HL-60 (cell line): ENCODE measurements around the gene COPS6.
A peak's percentile ranks its signal among the peaks of the same experiment; 100 is the strongest.

ENCODE experiments used
- DNase-seq, 2 experiments: peaks; one replicate each; pipeline ENCODE4 v3.0.0-alpha.2; 2010 to 2020; ENCODE audit warnings: low read depth in 1 of 2, low spot score in 1 of 2
- H3K27ac ChIP-seq: fragments of 250-450 bp; sonication (Bioruptor Pico); replicated peaks from 2 replicates; pipeline ENCODE4 v1.5.1; 2020; ENCODE audit warnings: mild to moderate bottlenecking, moderate library complexity
- H3K27me3 ChIP-seq: fragments of 250-450 bp; sonication (Bioruptor Pico); 2 replicates; pipeline ENCODE4 v1.5.1; 2021; ENCODE audit warnings: mild to moderate bottlenecking, moderate library complexity; ENCODE audit not compliant: insufficient read depth, poor library complexity, severe bottlenecking
- H3K4me3 ChIP-seq: replicated peaks from 2 replicates; pipeline ENCODE4 v1.5.1; 2011; ENCODE audit warnings: mild to moderate bottlenecking, control low read depth, low read length; ENCODE audit not compliant: insufficient read depth
- CTCF ChIP-seq: IDR thresholded peaks from one replicate; pipeline ENCODE4 v1.5.1; 2011; ENCODE audit warnings: low read length, control low read depth, inconsistent platforms; ENCODE audit not compliant: insufficient read depth
- GABPA ChIP-seq: IDR thresholded peaks from 2 replicates; pipeline ENCODE4 v1.6.1; 2012; ENCODE audit warnings: low read depth
- POLR2AphosphoS5 ChIP-seq: IDR thresholded peaks from 2 replicates; pipeline ENCODE4 v1.6.1; 2012; ENCODE audit warnings: low read depth
- REST ChIP-seq: IDR thresholded peaks from 2 replicates; pipeline ENCODE4 v1.6.1; 2012; ENCODE audit warnings: low read depth; ENCODE audit not compliant: insufficient replicate concordance
- SPI1 ChIP-seq: IDR thresholded peaks from 2 replicates; pipeline ENCODE4 v1.6.1; 2012; ENCODE audit warnings: low read depth, mild to moderate bottlenecking, borderline replicate concordance

Gene COPS6

GRCh38 chr7:100079024-100079560 is 9.7 kb upstream of the COPS6 start:
- H3K27me3 ChIP-seq, result no peaks in the 10 kb centered on the region
- no peak overlapping the region for H3K4me3 ChIP-seq
- DNase-seq, result no peak
- no peak overlapping the region for H3K27ac ChIP-seq
- TF ChIP-seq CTCF (no peak), POLR2AphosphoS5 (no peak), REST (no peak), SPI1 (no peak), GABPA (no peak)

GRCh38 chr7:100080907-100081534 is 7.7 kb upstream of the COPS6 start:
- TF ChIP-seq POLR2AphosphoS5, result no peak
- no peak for TF ChIP-seq CTCF
- no peak for TF ChIP-seq GABPA
- no peak for TF ChIP-seq SPI1
- TF ChIP-seq REST, result no peak
- no peaks in the 10 kb centered on the region for H3K27me3 ChIP-seq
- DNase-seq, result peak in 1 of 2 experiments; percentile 38
- peak overlapping the region; percentile 88 for H3K27ac ChIP-seq
- H3K4me3 ChIP-seq, result peak overlapping the region; percentile 98

- H3K27me3 ChIP-seq, result no peaks in the 10 kb centered on the region
- peak within 1 kb of the TSS; percentile 88 for H3K27ac ChIP-seq
- TF ChIP-seq GABPA (peak; percentile 99), SPI1 (peak; percentile 24; the same call in 1 of the 2 replicates), CTCF (peak; percentile 70), REST (peak; percentile 11), POLR2AphosphoS5 (peak; percentile 66)
- peak; percentile 99 for DNase-seq
- H3K4me3 ChIP-seq, result peak within 1 kb of the TSS; percentile 98
Measured at GRCh38 chr7:100081535-100082102, 7.2 kb upstream of the COPS6 start, which contains the start of gene ZNF3. ZNF3 (minus strand) TSS chr7:100081723; CDS start chr7:100077357, 4,366 bp downstream.
